ENCODE results near the gene ADAMTS7. TPM values are rescaled to one million over a fixed set of nuclear protein-coding genes. Genes with fewer than 3 reads are reported as not detected.

ADAMTS7 gene
- total and polyA plus RNA-seq, 2 of the 8 experiments (the other 6 are each of a cell fraction or from before 2014, with no cell fraction given) = 27.9 to 45.2 TPM

GRCh38 chr15:78797951-78798350, 13.3 kb downstream of the ADAMTS7 start:
- Histone ChIP-seq H4K20me1 (replicated peaks in 1 of 2; ENCODE audit: control insufficient read depth in 1 of 2, insufficient read depth in 2 of 2, low read length in 2 of 2) (peaks cover 0 to 3% of the 10 kb centered on the region in 2 experiments), H2BK20ac (ENCODE audit: low read length) (no peak overlapping the region), H4K91ac (replicated peaks; ENCODE audit: insufficient read length, low read length) (no peak overlapping the region), H2AFZ (ENCODE audit: low read length) (no peak overlapping the region), H2BK15ac (ENCODE audit: low read length) (no peak overlapping the region), H2BK120ac (replicated peaks; ENCODE audit: low read depth, low read length) (no peak overlapping the region), H3K56ac (replicated peaks; ENCODE audit: insufficient read length, low read depth, low read length) (no peak overlapping the region), H3K36me3 (ENCODE audit: control insufficient read depth in 2 of 4, insufficient read depth in 4 of 4, low read length in 3 of 4) (peaks cover 2 to 18% (median 6%) of the 10 kb centered on the region in 4 experiments; a peak in 5 of 8 replicates), H3K79me1 (ENCODE audit: low read depth, low read length) (no peaks in the 10 kb centered on the region; the same call in 1 of the 2 replicates), H3K18ac (ENCODE audit: extremely low read depth, low read length) (no peak overlapping the region), H3K27ac (ENCODE audit: low read depth, low read length) (no peak overlapping the region), H2BK12ac (ENCODE audit: low read depth, low read length) (no peak overlapping the region), H3K14ac (ENCODE audit: insufficient read length) (no peak overlapping the region), H2AK5ac (ENCODE audit: low read depth, low read length) (no peak overlapping the region), H4K5ac (ENCODE audit: insufficient read length, low read depth, low read length) (no peak overlapping the region), H4K8ac (ENCODE audit: extremely low read depth, insufficient read depth, low read length) (no peak overlapping the region), H3K4me3 (ENCODE audit: extremely low read depth in 1 of 4, insufficient read depth in 2 of 4, low read depth in 3 of 4, low read length in 4 of 4) (no peak overlapping the region), H3K4ac (replicated peaks; ENCODE audit: insufficient read length, low read depth, low read length) (no peak overlapping the region), H3K23ac (ENCODE audit: insufficient read length) (no peak overlapping the region), H2BK5ac (ENCODE audit: low read depth, low read length) (no peak overlapping the region), H3K27me3 (replicated peaks in 1 of 4; ENCODE audit: control insufficient read depth in 3 of 4, extremely low read depth in 1 of 4, insufficient read depth in 3 of 4, low read length in 3 of 4) (no peaks in the 10 kb centered on the region), H3K79me2 (ENCODE audit: control insufficient read depth in 1 of 2, insufficient read depth in 2 of 2, low read length in 2 of 2) (no peaks in the 10 kb centered on the region), H3K9ac (replicated peaks in 1 of 4; ENCODE audit: extremely low read depth in 1 of 4, low read depth in 3 of 4, low read length in 3 of 4) (no peak overlapping the region), H3K9me3 (ENCODE audit: insufficient read depth in 2 of 2, low read depth in 1 of 2, low read length in 1 of 2) (no peaks in the 10 kb centered on the region), H3K4me2 (ENCODE audit: insufficient read depth in 1 of 2, low read depth in 2 of 2, low read length in 2 of 2) (no peak overlapping the region), H3K4me1 (replicated peaks in 1 of 4; ENCODE audit: control insufficient read depth in 3 of 4, insufficient read depth in 4 of 4, low read length in 3 of 4) (no peaks in the 10 kb centered on the region), H3K23me2 (ENCODE audit: low read depth, low read length) (no peaks in the 10 kb centered on the region)
- WGBS, 2 experiments (ENCODE audit: extremely low coverage in 1 of 2, insufficient coverage in 1 of 2, insufficient read length in 1 of 2, insufficient replicate concordance in 2 of 2, low coverage in 1 of 2, low lambda C conversion rate in 2 of 2, missing lambda C conversion rate in 1 of 2) = 88% methylated on average over 12 of the region's 13 CpGs; no CpG with 5 or more reads in 1 of the 2 experiments
- DNase-seq (ENCODE audit: low read depth in 1 of 2, low spot score in 2 of 2) (no peak), FAIRE-seq (no peak)
- TF ChIP-seq KDM5A (IDR thresholded peaks at IDR 0.05; ENCODE audit: low read length) = no peak
- TF ChIP-seq E2F6 (IDR thresholded peaks at IDR 0.05) = no peak
- TF ChIP-seq NRF1 (IDR thresholded peaks at IDR 0.05; ENCODE audit: low read depth, low read length) = no peak
- no peak for TF ChIP-seq ATF2 (IDR thresholded peaks at IDR 0.05; ENCODE audit: low read length)
- TF ChIP-seq TAF1 (IDR thresholded peaks at IDR 0.05; ENCODE audit: low read depth, low read length) = no peak
- TF ChIP-seq MAFK (IDR thresholded peaks at IDR 0.05; ENCODE audit: low read depth, low read length) = no peak
- ChIA-PET CTCF (ENCODE audit: partially characterized antibody) (interaction anchor here (1.7 kb wide), 1 partner anchor 10 kb away, joined by 12 read pairs; no protein-coding TSS in a partner anchor), POLR2A (ENCODE audit: partially characterized antibody) (no interaction called here)

All from H1 (cell line).